ENCODE measurements around the gene SIGLEC5.

GRCh38 chr19:51641648-51642047, 11.4 kb upstream of the SIGLEC5 start:
- no peak for TF ChIP-seq CTCF (IDR thresholded peaks at IDR 0.05; ENCODE audit: borderline replicate concordance, extremely low read depth, low read length, poor library complexity, severe bottlenecking)
- no peak for TF ChIP-seq EZH2 (IDR thresholded peaks at IDR 0.05; ENCODE audit: borderline replicate concordance, low read depth, low read length, severe bottlenecking)
